Neural crest cell (in vitro differentiated cells): ENCODE results near the gene LPP. TPM values are rescaled to one million over a fixed set of nuclear protein-coding genes. Genes with fewer than 3 reads are reported as not detected.

ENCODE experiments used
- DNase-seq: peaks from one replicate; pipeline ENCODE4 v3.0.0; 2021; ENCODE audit warnings: low read depth, mixed read lengths, low spot score
- H3K27ac Mint-ChIP-seq: one replicate; pipeline ENCODE4 v1.8.0; 2021; ENCODE audit warnings: mild to moderate bottlenecking, mixed read lengths; ENCODE audit not compliant: unreplicated experiment
- H3K27me3 Mint-ChIP-seq: 2 replicates; pipeline ENCODE4 v1.8.0; 2021; ENCODE audit warnings: low read depth, mild to moderate bottlenecking, mixed read lengths
- H3K36me3 Mint-ChIP-seq: 2 replicates; pipeline ENCODE4 v1.8.0; 2021; ENCODE audit warnings: low read depth, mild to moderate bottlenecking, mixed read lengths
- H3K4me1 Mint-ChIP-seq: 2 replicates; pipeline ENCODE4 v1.8.0; 2021; ENCODE audit warnings: mixed read lengths
- H3K4me3 Mint-ChIP-seq: one replicate; pipeline ENCODE4 v1.8.0; 2021; ENCODE audit warnings: mild to moderate bottlenecking, mixed read lengths
- H3K9me3 Mint-ChIP-seq: 2 replicates; pipeline ENCODE4 v1.8.0; 2021; ENCODE audit warnings: mixed read lengths
- total RNA-seq: library from RNA; stranded (reverse); gene quantifications from 2 replicates; pipeline ENCODE4 v1.2.1, GENCODE V29; 2021
- TF ChIP-seq, protein P1 (sequence below): fragments of 200-600 bp; sonication (generic); conservative IDR thresholded peaks from 2 replicates; pipeline ENCODE4 v1.5.0; 2021; ENCODE audit warnings: antibody characterized with exemption, mild to moderate bottlenecking

The LPP gene
- total RNA-seq, 1 donor from 2014 or later, result 38.7 TPM

DNA sequence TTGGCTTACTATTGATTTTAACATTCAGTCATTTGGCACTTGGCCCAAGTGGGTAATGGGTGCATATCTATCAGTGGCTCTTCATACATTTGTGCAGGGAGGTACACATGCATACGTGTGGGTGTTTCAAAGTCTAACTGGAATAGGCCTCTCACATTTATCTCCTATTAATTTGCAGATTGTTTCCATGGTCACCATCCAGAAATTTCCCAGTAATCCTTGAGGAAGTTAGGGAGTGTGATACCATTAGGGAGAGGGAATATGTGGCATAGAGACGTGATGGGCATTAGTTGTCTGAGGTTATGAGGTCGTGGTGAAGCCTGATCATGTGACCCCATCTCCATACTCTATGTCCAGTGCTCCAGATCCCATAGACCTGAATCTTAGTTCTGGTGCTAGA, 102.8 kb downstream of the LPP start:
- H3K27ac Mint-ChIP-seq, result no peak overlapping the region
- TF ChIP-seq, protein P1, sequence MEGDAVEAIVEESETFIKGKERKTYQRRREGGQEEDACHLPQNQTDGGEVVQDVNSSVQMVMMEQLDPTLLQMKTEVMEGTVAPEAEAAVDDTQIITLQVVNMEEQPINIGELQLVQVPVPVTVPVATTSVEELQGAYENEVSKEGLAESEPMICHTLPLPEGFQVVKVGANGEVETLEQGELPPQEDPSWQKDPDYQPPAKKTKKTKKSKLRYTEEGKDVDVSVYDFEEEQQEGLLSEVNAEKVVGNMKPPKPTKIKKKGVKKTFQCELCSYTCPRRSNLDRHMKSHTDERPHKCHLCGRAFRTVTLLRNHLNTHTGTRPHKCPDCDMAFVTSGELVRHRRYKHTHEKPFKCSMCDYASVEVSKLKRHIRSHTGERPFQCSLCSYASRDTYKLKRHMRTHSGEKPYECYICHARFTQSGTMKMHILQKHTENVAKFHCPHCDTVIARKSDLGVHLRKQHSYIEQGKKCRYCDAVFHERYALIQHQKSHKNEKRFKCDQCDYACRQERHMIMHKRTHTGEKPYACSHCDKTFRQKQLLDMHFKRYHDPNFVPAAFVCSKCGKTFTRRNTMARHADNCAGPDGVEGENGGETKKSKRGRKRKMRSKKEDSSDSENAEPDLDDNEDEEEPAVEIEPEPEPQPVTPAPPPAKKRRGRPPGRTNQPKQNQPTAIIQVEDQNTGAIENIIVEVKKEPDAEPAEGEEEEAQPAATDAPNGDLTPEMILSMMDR, result no peak
- peaks cover 2% of the 10 kb centered on the region for H3K9me3 Mint-ChIP-seq
- peaks cover 8% of the 10 kb centered on the region for H3K36me3 Mint-ChIP-seq
- no peaks in the 10 kb centered on the region for H3K27me3 Mint-ChIP-seq
- H3K4me3 Mint-ChIP-seq, result no peak overlapping the region
- peaks cover 20% of the 10 kb centered on the region for H3K4me1 Mint-ChIP-seq
- DNase-seq, result no peak

DNA sequence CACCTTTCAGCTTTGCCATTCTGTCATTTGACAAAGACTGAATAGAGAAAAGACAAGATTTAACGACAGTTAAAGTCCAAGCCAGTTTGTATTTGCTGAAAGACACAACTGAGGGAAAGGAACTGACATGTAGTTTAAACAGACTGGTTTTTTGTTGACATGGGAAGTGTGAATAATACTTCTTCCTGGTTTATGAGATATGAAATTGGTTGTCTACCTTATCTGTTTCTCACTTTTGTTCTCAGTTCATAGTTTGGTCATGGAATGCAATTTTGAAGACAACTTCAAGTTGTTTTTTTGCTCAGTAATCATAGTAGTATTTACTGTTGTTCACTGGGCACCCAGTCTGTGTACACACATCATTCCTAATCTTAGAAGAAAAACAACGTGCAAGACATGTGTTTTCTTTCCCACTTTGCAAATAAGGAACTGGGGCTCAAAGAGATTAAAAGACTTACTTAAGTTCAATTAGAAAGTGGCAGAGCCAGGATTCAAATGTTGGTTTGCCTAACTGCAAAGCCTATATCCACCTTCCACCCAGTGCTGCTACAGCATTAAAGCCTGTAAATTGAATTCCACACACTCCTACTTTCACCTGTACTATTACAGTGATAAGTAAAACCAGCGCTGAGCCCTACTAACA, 103.5 kb downstream of the LPP start:
- Mint-ChIP-seq H3K36me3 (peaks cover 5% of the 10 kb centered on the region), H3K9me3 (no peaks in the 10 kb centered on the region), H3K4me1 (peaks cover 20% of the 10 kb centered on the region), H3K4me3 (no peak overlapping the region), H3K27me3 (no peaks in the 10 kb centered on the region), H3K27ac (no peak overlapping the region)
- TF ChIP-seq, protein P1, result no peak
- DNase-seq, result no peak

DNA sequence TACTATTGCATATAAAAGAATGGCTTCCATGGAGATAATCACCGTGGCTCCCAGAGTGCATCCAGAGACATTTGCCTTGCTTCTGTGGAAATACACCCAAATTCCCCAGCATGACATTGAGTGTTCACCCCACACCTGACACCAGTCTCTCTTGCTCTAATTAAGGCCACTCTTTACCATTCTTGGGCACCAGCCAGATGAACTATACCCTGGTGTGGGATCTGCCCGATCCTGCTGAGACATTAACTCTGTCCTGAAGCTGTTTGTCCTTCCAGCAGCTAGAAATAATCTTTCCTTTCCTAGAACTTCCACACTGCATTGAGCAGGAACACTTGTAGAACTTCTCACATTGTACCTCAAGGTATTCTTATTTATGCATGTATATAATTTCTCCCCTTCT, 105.2 kb downstream of the LPP start:
- Mint-ChIP-seq H3K27me3 (no peaks in the 10 kb centered on the region), H3K36me3 (no peaks in the 10 kb centered on the region), H3K9me3 (no peaks in the 10 kb centered on the region), H3K27ac (no peak overlapping the region), H3K4me3 (no peak overlapping the region), H3K4me1 (peaks cover 20% of the 10 kb centered on the region)
- TF ChIP-seq, protein P1, result no peak
- no peak for DNase-seq

DNA sequence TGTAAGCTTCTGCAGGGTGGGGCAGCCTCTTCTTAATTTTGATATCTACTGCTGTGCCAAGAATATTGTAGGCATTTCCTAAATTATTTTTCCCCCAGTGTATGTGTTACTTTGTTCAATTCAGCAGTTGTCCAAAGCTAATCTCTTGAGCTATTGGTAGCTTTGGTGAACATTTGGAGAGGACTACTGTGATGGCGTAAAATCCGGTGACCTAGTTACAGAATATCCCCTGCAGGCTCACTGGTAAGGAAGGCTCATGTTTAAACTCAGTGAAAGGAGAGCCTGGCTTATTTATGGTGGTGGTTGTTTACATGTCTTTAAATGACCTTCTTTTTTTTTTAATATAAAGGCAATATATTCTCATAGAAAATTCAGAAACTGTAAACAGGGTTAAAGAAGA, 105.6 kb downstream of the LPP start:
- Mint-ChIP-seq H3K27ac (no peak overlapping the region), H3K4me3 (no peak overlapping the region), H3K4me1 (peaks cover 20% of the 10 kb centered on the region), H3K9me3 (no peaks in the 10 kb centered on the region), H3K27me3 (no peaks in the 10 kb centered on the region), H3K36me3 (no peaks in the 10 kb centered on the region)
- TF ChIP-seq, protein P1, result no peak
- DNase-seq, result no peak

GRCh38 chr3:188261011-188261410, 107.1 kb downstream of the LPP start:
- Mint-ChIP-seq H3K9me3 (no peaks in the 10 kb centered on the region), H3K27me3 (no peaks in the 10 kb centered on the region), H3K4me3 (no peak overlapping the region), H3K36me3 (no peaks in the 10 kb centered on the region), H3K4me1 (peaks cover 20% of the 10 kb centered on the region), H3K27ac (no peak overlapping the region)
- no peak for DNase-seq
- TF ChIP-seq, protein P1, result no peak
